HepG2 (cell line): Measurements from ENCODE around the gene TSEN54. TPM values are rescaled to one million over a fixed set of nuclear protein-coding genes. Genes with fewer than 3 reads are reported as not detected.
A peak's percentile ranks its signal among the peaks of the same experiment; 100 is the strongest.

Experiments
- CAMTA2 ChIP-seq: sonication (generic); formaldehyde crosslinking; IDR thresholded peaks from 2 replicates; pipeline ENCODE4 v1.4.0; 2020; ENCODE audit warnings: mild to moderate bottlenecking, missing genetic modification reagents, borderline replicate concordance
- CHD4 ChIP-seq: fragments of 200-600 bp; sonication (generic); IDR thresholded peaks from 2 replicates; pipeline ENCODE4 v1.7.0; 2017; ENCODE audit warnings: mild to moderate bottlenecking, low read length, borderline replicate concordance
- FLYWCH1 ChIP-seq: sonication (generic); formaldehyde crosslinking; IDR thresholded peaks from 2 replicates; pipeline ENCODE4 v1.8.1; 2023; ENCODE audit warnings: mild to moderate bottlenecking, missing genetic modification reagents
- FOXK2 ChIP-seq: fragments of 450-650 bp; IDR thresholded peaks from 2 replicates; pipeline ENCODE4 v1.6.1; 2016
- GFI1 ChIP-seq: sonication (generic); formaldehyde crosslinking; IDR thresholded peaks from 2 replicates; pipeline ENCODE4 v1.5.0; 2020; ENCODE audit warnings: missing genetic modification reagents, mild to moderate bottlenecking, borderline replicate concordance
- HMG20A ChIP-seq: IDR thresholded peaks from 2 replicates; pipeline ENCODE4 v1.6.1; 2016; ENCODE audit warnings: borderline replicate concordance
- HOXA5 ChIP-seq: sonication (generic); formaldehyde crosslinking; IDR thresholded peaks from 2 replicates; pipeline ENCODE4 v1.4.0; 2020; ENCODE audit warnings: missing genetic modification reagents
- JDP2 ChIP-seq: sonication (generic); formaldehyde crosslinking; IDR thresholded peaks from 2 replicates; pipeline ENCODE4 v1.8.1; 2022; ENCODE audit warnings: missing genetic modification reagents, borderline replicate concordance
- MIER3 ChIP-seq: IDR thresholded peaks from 2 replicates; pipeline ENCODE4 v1.6.1; 2016; ENCODE audit warnings: missing compliant biosample characterization, borderline replicate concordance
- MXI1 ChIP-seq: IDR thresholded peaks from 3 replicates; pipeline ENCODE4 v1.6.1; 2012; ENCODE audit warnings: low read depth, low read length, inconsistent platforms, borderline replicate concordance
- NR2F2 ChIP-seq: IDR thresholded peaks from 2 replicates; pipeline ENCODE4 v1.6.1; 2012; ENCODE audit warnings: low read depth, inconsistent platforms, borderline replicate concordance
- RFXAP ChIP-seq: sonication (generic); formaldehyde crosslinking; IDR thresholded peaks from 2 replicates; pipeline ENCODE4 v1.4.0; 2020; ENCODE audit warnings: missing genetic modification reagents, borderline replicate concordance
- SIN3A ChIP-seq: IDR thresholded peaks from 2 replicates; pipeline ENCODE4 v1.6.1; 2011; ENCODE audit warnings: low read depth, mild to moderate bottlenecking, control low read depth, low read length, borderline replicate concordance
- ZBTB38 ChIP-seq: sonication (generic); formaldehyde crosslinking; IDR thresholded peaks from 2 replicates; pipeline ENCODE4 v1.5.1; 2020; ENCODE audit warnings: mild to moderate bottlenecking, missing genetic modification reagents
- ZGPAT ChIP-seq: IDR thresholded peaks from 2 replicates; pipeline ENCODE4 v1.6.1; 2016; ENCODE audit warnings: mild to moderate bottlenecking
- ZNF124 ChIP-seq: sonication (generic); formaldehyde crosslinking; IDR thresholded peaks from 2 replicates; pipeline ENCODE4 v1.4.0; 2020; ENCODE audit warnings: missing genetic modification reagents
- ZNF350 ChIP-seq: sonication (generic); formaldehyde crosslinking; IDR thresholded peaks from 2 replicates; pipeline ENCODE4 v1.4.0; 2020; ENCODE audit warnings: mild to moderate bottlenecking, low read depth, missing genetic modification reagents, borderline replicate concordance
- ZNF614 ChIP-seq: IDR thresholded peaks from 2 replicates; pipeline ENCODE4 v1.6.1; 2018; ENCODE audit warnings: missing biosample characterization, missing genetic modification reagents, inconsistent platforms, borderline replicate concordance
- ZNF672 ChIP-seq: sonication (generic); formaldehyde crosslinking; IDR thresholded peaks from 2 replicates; pipeline ENCODE4 v1.8.1; 2022; ENCODE audit warnings: missing genetic modification reagents
- ZNF776 ChIP-seq: sonication (generic); formaldehyde crosslinking; IDR thresholded peaks from 2 replicates; pipeline ENCODE4 v1.4.0; 2020; ENCODE audit warnings: mild to moderate bottlenecking, missing genetic modification reagents
- polyA plus RNA-seq, 8 experiments: library from polyadenylated mRNA; depleted of rRNA in 3 of 8; stranded (reverse) in 7 of 8; unstranded in 1 of 8; fragments of >200 nt; fragmentation: Illumina TruSeq in 4 of 8; extraction: Trizol in 4 of 8; gene quantifications; 2 replicates each; pipeline versions ENCODE4 v1.2.1 to v1.2.3, GENCODE V29; 2011 to 2016; ENCODE audit warnings: low read depth in 4 of 8, missing spikeins in 1 of 8, mixed read lengths in 1 of 8; ENCODE audit not compliant: insufficient read depth in 1 of 8
- total RNA-seq, 5 experiments: library from RNA; depleted of rRNA; stranded (reverse); fragments of >200 nt; fragmentation: Illumina TruSeq; extraction: Trizol; gene quantifications; 2 replicates each; pipeline ENCODE4 v1.2.3, GENCODE V29; 2016; ENCODE audit warnings: low read depth in 1 of 5
- TF ChIP-seq, protein P1 (sequence below): sonication (generic); formaldehyde crosslinking; IDR thresholded peaks from 2 replicates; pipeline ENCODE4 v1.4.0; 2020; ENCODE audit warnings: mild to moderate bottlenecking, missing genetic modification reagents
- TF ChIP-seq, protein P2 (sequence below): fragments of 450-650 bp; IDR thresholded peaks from 2 replicates; pipeline ENCODE4 v1.6.1; 2016
- TF ChIP-seq, protein P3 (sequence below): sonication (generic); formaldehyde crosslinking; IDR thresholded peaks from 2 replicates; pipeline ENCODE4 v1.4.0; 2020; ENCODE audit warnings: missing genetic modification reagents

TSEN54 gene
- total and polyA plus RNA-seq, 2 of the 13 experiments (the other 11 are each of a cell fraction or from before 2014, with no cell fraction given) = 62.9 to 63.3 TPM

GRCh38 chr17:75549246-75550138 is 33.2 kb downstream of the TSEN54 start (continued):
- TF ChIP-seq, protein P1, sequence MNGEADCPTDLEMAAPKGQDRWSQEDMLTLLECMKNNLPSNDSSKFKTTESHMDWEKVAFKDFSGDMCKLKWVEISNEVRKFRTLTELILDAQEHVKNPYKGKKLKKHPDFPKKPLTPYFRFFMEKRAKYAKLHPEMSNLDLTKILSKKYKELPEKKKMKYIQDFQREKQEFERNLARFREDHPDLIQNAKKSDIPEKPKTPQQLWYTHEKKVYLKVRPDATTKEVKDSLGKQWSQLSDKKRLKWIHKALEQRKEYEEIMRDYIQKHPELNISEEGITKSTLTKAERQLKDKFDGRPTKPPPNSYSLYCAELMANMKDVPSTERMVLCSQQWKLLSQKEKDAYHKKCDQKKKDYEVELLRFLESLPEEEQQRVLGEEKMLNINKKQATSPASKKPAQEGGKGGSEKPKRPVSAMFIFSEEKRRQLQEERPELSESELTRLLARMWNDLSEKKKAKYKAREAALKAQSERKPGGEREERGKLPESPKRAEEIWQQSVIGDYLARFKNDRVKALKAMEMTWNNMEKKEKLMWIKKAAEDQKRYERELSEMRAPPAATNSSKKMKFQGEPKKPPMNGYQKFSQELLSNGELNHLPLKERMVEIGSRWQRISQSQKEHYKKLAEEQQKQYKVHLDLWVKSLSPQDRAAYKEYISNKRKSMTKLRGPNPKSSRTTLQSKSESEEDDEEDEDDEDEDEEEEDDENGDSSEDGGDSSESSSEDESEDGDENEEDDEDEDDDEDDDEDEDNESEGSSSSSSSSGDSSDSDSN (CRISPR knock-in tag) = peak; percentile 55; the same call in 1 of the 2 replicates
- TF ChIP-seq, protein P2, sequence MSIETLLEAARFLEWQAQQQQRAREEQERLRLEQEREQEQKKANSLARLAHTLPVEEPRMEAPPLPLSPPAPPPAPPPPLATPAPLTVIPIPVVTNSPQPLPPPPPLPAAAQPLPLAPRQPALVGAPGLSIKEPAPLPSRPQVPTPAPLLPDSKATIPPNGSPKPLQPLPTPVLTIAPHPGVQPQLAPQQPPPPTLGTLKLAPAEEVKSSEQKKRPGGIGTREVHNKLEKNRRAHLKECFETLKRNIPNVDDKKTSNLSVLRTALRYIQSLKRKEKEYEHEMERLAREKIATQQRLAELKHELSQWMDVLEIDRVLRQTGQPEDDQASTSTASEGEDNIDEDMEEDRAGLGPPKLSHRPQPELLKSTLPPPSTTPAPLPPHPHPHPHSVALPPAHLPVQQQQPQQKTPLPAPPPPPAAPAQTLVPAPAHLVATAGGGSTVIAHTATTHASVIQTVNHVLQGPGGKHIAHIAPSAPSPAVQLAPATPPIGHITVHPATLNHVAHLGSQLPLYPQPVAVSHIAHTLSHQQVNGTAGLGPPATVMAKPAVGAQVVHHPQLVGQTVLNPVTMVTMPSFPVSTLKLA = no peak
- TF ChIP-seq, protein P3, sequence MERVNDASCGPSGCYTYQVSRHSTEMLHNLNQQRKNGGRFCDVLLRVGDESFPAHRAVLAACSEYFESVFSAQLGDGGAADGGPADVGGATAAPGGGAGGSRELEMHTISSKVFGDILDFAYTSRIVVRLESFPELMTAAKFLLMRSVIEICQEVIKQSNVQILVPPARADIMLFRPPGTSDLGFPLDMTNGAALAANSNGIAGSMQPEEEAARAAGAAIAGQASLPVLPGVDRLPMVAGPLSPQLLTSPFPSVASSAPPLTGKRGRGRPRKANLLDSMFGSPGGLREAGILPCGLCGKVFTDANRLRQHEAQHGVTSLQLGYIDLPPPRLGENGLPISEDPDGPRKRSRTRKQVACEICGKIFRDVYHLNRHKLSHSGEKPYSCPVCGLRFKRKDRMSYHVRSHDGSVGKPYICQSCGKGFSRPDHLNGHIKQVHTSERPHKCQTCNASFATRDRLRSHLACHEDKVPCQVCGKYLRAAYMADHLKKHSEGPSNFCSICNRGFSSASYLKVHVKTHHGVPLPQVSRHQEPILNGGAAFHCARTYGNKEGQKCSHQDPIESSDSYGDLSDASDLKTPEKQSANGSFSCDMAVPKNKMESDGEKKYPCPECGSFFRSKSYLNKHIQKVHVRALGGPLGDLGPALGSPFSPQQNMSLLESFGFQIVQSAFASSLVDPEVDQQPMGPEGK (CRISPR knock-in tag) = peak; percentile 79
- no peak for TF ChIP-seq ZNF672 (CRISPR knock-in tag)
- TF ChIP-seq ZGPAT (CRISPR knock-in tag) = peak; percentile 81
- TF ChIP-seq GFI1 (CRISPR knock-in tag) = peak; percentile 73
- no peak for TF ChIP-seq SIN3A
- TF ChIP-seq HOXA5 (CRISPR knock-in tag) = no peak
- no peak; the same call in 1 of the 2 replicates for TF ChIP-seq HMG20A (CRISPR knock-in tag)
- TF ChIP-seq NR2F2 = no peak
- no peak for TF ChIP-seq JDP2
- 0 out of 2 replicates have a peak, but pooled peaks have one; percentile 43 for TF ChIP-seq ZBTB38 (CRISPR knock-in tag)
- no peak for TF ChIP-seq ZNF124 (CRISPR knock-in tag)
- no peak for TF ChIP-seq FOXK2
- TF ChIP-seq RFXAP (CRISPR knock-in tag) = peak; percentile 63; the same call in 1 of the 2 replicates
- TF ChIP-seq MXI1 = peak; percentile 18; the same call in 2 of the 3 replicates
- TF ChIP-seq MIER3 = peak; percentile 35; the same call in 1 of the 2 replicates
- TF ChIP-seq FLYWCH1 (CRISPR knock-in tag) = no peak
- peak; percentile 68; the same call in 1 of the 2 replicates for TF ChIP-seq ZNF614 (CRISPR knock-in tag)
- peak; percentile 93 for TF ChIP-seq ZNF776 (CRISPR knock-in tag)
- 0 out of 2 replicates have a peak, but pooled peaks have one; percentile 29 for TF ChIP-seq CHD4
- peak; percentile 82; the same call in 1 of the 2 replicates for TF ChIP-seq ZNF350 (CRISPR knock-in tag)
- TF ChIP-seq CAMTA2 (CRISPR knock-in tag) = peak; percentile 76; the same call in 1 of the 2 replicates
